Hepatic stellate cell (primary cell): ENCODE results near the gene LIPA.

Source experiments
- DNase-seq: peaks from one replicate; pipeline ENCODE4 v3.0.0; 2011; ENCODE audit warnings: low spot score

The LIPA gene

GRCh38 chr10:89164920-89165319 lies 86.7 kb downstream of the LIPA start:
- DNase-seq: no peak

GRCh38 chr10:89164080-89164479 lies 87.5 kb downstream of the LIPA start:
- DNase-seq: no peak
